ACC112 (cell line): ENCODE measurements around the gene CPXM1.

Experiments used
- H2AFZ ChIP-seq: fragments of 200-600 bp; sonication (generic); one replicate; pipeline ENCODE4 v1.6.0; 2017; ENCODE audit warnings: antibody characterized with exemption, low read length; ENCODE audit not compliant: unreplicated experiment
- H3K27ac ChIP-seq: fragments of 200-600 bp; sonication (generic); 2 replicates; pipeline ENCODE4 v1.5.1; 2014; ENCODE audit warnings: low read depth, mild to moderate bottlenecking, antibody characterized with exemption, low read length, moderate library complexity
- H3K27me3 ChIP-seq: fragments of 200-600 bp; sonication (generic); 2 replicates; pipeline ENCODE4 v1.6.1; 2014; ENCODE audit warnings: mild to moderate bottlenecking, antibody characterized with exemption, low read length, moderate library complexity, mixed read lengths; ENCODE audit not compliant: insufficient read depth
- H3K36me3 ChIP-seq: fragments of 200-600 bp; sonication (generic); 2 replicates; pipeline ENCODE4 v1.6.1; 2016; ENCODE audit warnings: mild to moderate bottlenecking, antibody characterized with exemption, low read length, moderate library complexity, mixed read lengths; ENCODE audit not compliant: insufficient read depth
- H3K4me1 ChIP-seq: fragments of 200-600 bp; sonication (generic); one replicate; pipeline ENCODE4 v1.6.1; 2016; ENCODE audit warnings: low read length, mixed read lengths; ENCODE audit not compliant: insufficient read depth, unreplicated experiment, control insufficient read depth
- H3K4me3 ChIP-seq: fragments of 200-600 bp; sonication (generic); 2 replicates; pipeline ENCODE4 v1.5.1; 2014; ENCODE audit warnings: mild to moderate bottlenecking, low read depth, low read length
- H3K79me2 ChIP-seq: fragments of 200-600 bp; sonication (generic); one replicate; pipeline ENCODE4 v1.6.0; 2016; ENCODE audit warnings: low read length; ENCODE audit not compliant: control insufficient read depth, unreplicated experiment, insufficient read depth

CPXM1 gene

GRCh38 chr20:2763186-2763585 is 37.2 kb downstream of the CPXM1 start:
- Histone ChIP-seq H2AFZ (no peak overlapping the region), H3K27ac (no peak overlapping the region), H3K4me1 (peaks cover 3% of the 10 kb centered on the region), H3K4me3 (no peak overlapping the region), H3K79me2 (no peaks in the 10 kb centered on the region), H3K27me3 (peaks cover 26% of the 10 kb centered on the region), H3K36me3 (no peaks in the 10 kb centered on the region)

GRCh38 chr20:2762578-2763131 is 37.8 kb downstream of the CPXM1 start:
- Histone ChIP-seq H3K4me1 (no peaks in the 10 kb centered on the region), H3K4me3 (no peak overlapping the region), H3K27me3 (peaks cover 26% of the 10 kb centered on the region), H2AFZ (no peak overlapping the region), H3K36me3 (no peaks in the 10 kb centered on the region), H3K79me2 (no peaks in the 10 kb centered on the region), H3K27ac (no peak overlapping the region)

- Histone ChIP-seq H3K36me3 (no peaks in the 10 kb centered on the region), H3K4me3 (no peak overlapping the region), H3K27ac (no peak overlapping the region), H3K79me2 (no peaks in the 10 kb centered on the region), H2AFZ (no peak overlapping the region), H3K27me3 (peaks cover 26% of the 10 kb centered on the region), H3K4me1 (no peaks in the 10 kb centered on the region)
Observed at GRCh38 chr20:2761885-2762284, 38.5 kb downstream of the CPXM1 start.

- no peak overlapping the region for H2AFZ ChIP-seq
- no peaks in the 10 kb centered on the region for H3K79me2 ChIP-seq
- H3K36me3 ChIP-seq, result no peaks in the 10 kb centered on the region
- no peaks in the 10 kb centered on the region for H3K4me1 ChIP-seq
- no peak overlapping the region for H3K4me3 ChIP-seq
- peaks cover 23% of the 10 kb centered on the region for H3K27me3 ChIP-seq
- no peak overlapping the region for H3K27ac ChIP-seq
Observed at GRCh38 chr20:2760952-2761305, 39.5 kb downstream of the CPXM1 start.

GRCh38 chr20:2760297-2760951 is 40.0 kb downstream of the CPXM1 start:
- no peaks in the 10 kb centered on the region for H3K36me3 ChIP-seq
- no peaks in the 10 kb centered on the region for H3K4me1 ChIP-seq
- peaks cover 26% of the 10 kb centered on the region for H3K27me3 ChIP-seq
- H3K79me2 ChIP-seq, result no peaks in the 10 kb centered on the region
- no peak overlapping the region for H3K4me3 ChIP-seq
- no peak overlapping the region for H2AFZ ChIP-seq
- H3K27ac ChIP-seq, result no peak overlapping the region

GRCh38 chr20:2759603-2760296 is 40.7 kb downstream of the CPXM1 start:
- no peak overlapping the region for H3K27ac ChIP-seq
- no peaks in the 10 kb centered on the region for H3K36me3 ChIP-seq
- peaks cover 32% of the 10 kb centered on the region for H3K27me3 ChIP-seq
- H3K4me3 ChIP-seq, result no peak overlapping the region
- H3K4me1 ChIP-seq, result no peaks in the 10 kb centered on the region
- no peaks in the 10 kb centered on the region for H3K79me2 ChIP-seq
- no peak overlapping the region for H2AFZ ChIP-seq

- no peaks in the 10 kb centered on the region for H3K79me2 ChIP-seq
- H3K4me1 ChIP-seq, result no peaks in the 10 kb centered on the region
- H3K36me3 ChIP-seq, result no peaks in the 10 kb centered on the region
- no peak overlapping the region for H2AFZ ChIP-seq
- no peak overlapping the region for H3K27ac ChIP-seq
- H3K4me3 ChIP-seq, result no peak overlapping the region
- peaks cover 35% of the 10 kb centered on the region for H3K27me3 ChIP-seq
Observed at GRCh38 chr20:2759143-2759542, 41.3 kb downstream of the CPXM1 start.

GRCh38 chr20:2757969-2758368 is 42.5 kb downstream of the CPXM1 start:
- Histone ChIP-seq H3K36me3 (no peaks in the 10 kb centered on the region), H3K27me3 (peaks cover 35% of the 10 kb centered on the region), H3K4me3 (no peak overlapping the region), H3K4me1 (no peaks in the 10 kb centered on the region), H3K79me2 (no peaks in the 10 kb centered on the region), H2AFZ (no peak overlapping the region), H3K27ac (no peak overlapping the region)

GRCh38 chr20:2757001-2757400 is 43.4 kb downstream of the CPXM1 start:
- H3K27me3 ChIP-seq, result peaks cover 35% of the 10 kb centered on the region
- no peak overlapping the region for H3K4me3 ChIP-seq
- H2AFZ ChIP-seq, result no peak overlapping the region
- H3K27ac ChIP-seq, result no peak overlapping the region
- no peaks in the 10 kb centered on the region for H3K4me1 ChIP-seq
- no peaks in the 10 kb centered on the region for H3K36me3 ChIP-seq
- no peaks in the 10 kb centered on the region for H3K79me2 ChIP-seq

- no peak overlapping the region for H2AFZ ChIP-seq
Observed at GRCh38 chr20:2756056-2756611, 44.3 kb downstream of the CPXM1 start.

More at GRCh38 chr20:2756056-2756611, 44.3 kb downstream of the CPXM1 start:
- Histone ChIP-seq H3K4me1 (no peaks in the 10 kb centered on the region), H3K27me3 (peaks cover 44% of the 10 kb centered on the region), H3K79me2 (no peaks in the 10 kb centered on the region), H3K27ac (no peak overlapping the region), H3K4me3 (no peak overlapping the region), H3K36me3 (no peaks in the 10 kb centered on the region)
